Ectodermal cell (in vitro differentiated cells): ENCODE data around the gene FRG2C. TPM values are rescaled to one million over a fixed set of nuclear protein-coding genes. Genes with fewer than 3 reads are reported as not detected.
"Not testable (repeated sequence)": the region's sequence is repeated elsewhere in the genome, so short reads cannot be mapped to it uniquely, and the experiment has no call there.

Source experiments
- H3K27ac ChIP-seq: 2 replicates; pipeline ENCODE4 v1.7.0; 2013; ENCODE audit warnings: mild to moderate bottlenecking, low read depth, low read length; ENCODE audit not compliant: insufficient read depth, poor library complexity, severe bottlenecking
- H3K27me3 ChIP-seq: 2 replicates; pipeline ENCODE4 v1.7.0; 2013; ENCODE audit warnings: mild to moderate bottlenecking, low read length; ENCODE audit not compliant: insufficient read depth, control insufficient read depth, poor library complexity, severe bottlenecking
- H3K36me3 ChIP-seq: one replicate; pipeline ENCODE4 v1.7.0; 2013; ENCODE audit warnings: low read length; ENCODE audit not compliant: control insufficient read depth, insufficient read depth
- H3K4me1 ChIP-seq: one replicate; pipeline ENCODE4 v1.7.0; 2013; ENCODE audit warnings: low read length; ENCODE audit not compliant: control insufficient read depth, insufficient read depth
- H3K4me3 ChIP-seq: 2 replicates; pipeline ENCODE4 v1.7.0; 2013; ENCODE audit warnings: low read depth, low read length, control low read depth; ENCODE audit not compliant: insufficient read depth
- H3K9me3 ChIP-seq: 2 replicates; pipeline ENCODE4 v1.7.0; 2013; ENCODE audit warnings: mild to moderate bottlenecking, low read length, moderate library complexity; ENCODE audit not compliant: control insufficient read depth
- WGBS, 2 experiments: methylation state at CpG; one replicate each; pipeline ENCODE4 v1.1.7; 2013; ENCODE audit warnings: missing lambda C conversion rate in 2 of 2; 5-methylcytosine and 5-hydroxymethylcytosine counted together
- polyA plus RNA-seq, 4 experiments: library from polyadenylated mRNA; stranded (reverse); fragments of 50-300 nt; gene quantifications; one replicate each; pipeline ENCODE4 v1.2.3, GENCODE V29; 2013

The FRG2C gene
- polyA plus RNA-seq (2013, experiment 1 of 4) = not detected
- not detected for polyA plus RNA-seq (2013, experiment 2 of 4)
- polyA plus RNA-seq (2013, experiment 3 of 4) = not detected
- not detected for polyA plus RNA-seq (2013, experiment 4 of 4)

GRCh38 chr3:75664028-75664427 is at the start of gene FRG2C:
FRG2C (plus strand) TSS chr3:75664328; CDS start chr3:75664380, 52 bp downstream.
- H3K36me3 ChIP-seq, H3K27ac ChIP-seq, H3K4me1 ChIP-seq, H3K4me3 ChIP-seq, H3K9me3 ChIP-seq: not testable (repeated sequence)
- WGBS, 2 experiments = 83 to 85% methylated on average over 8 of the region's 9 CpGs
- peaks cover 64% of the 10 kb centered on the region for H3K27me3 ChIP-seq

GRCh38 chr3:75618666-75619305 is 45.3 kb upstream of the FRG2C start:
- H3K27ac ChIP-seq, H3K9me3 ChIP-seq, H3K36me3 ChIP-seq, H3K4me1 ChIP-seq: not testable (repeated sequence)
- H3K4me3 ChIP-seq = peak overlapping the region; percentile 44
- WGBS, 2 experiments = 3 to 7% methylated on average over 43 of the region's 43 CpGs
- peaks cover 23% of the 10 kb centered on the region for H3K27me3 ChIP-seq

- not testable (repeated sequence) for H3K4me1 ChIP-seq, H3K36me3 ChIP-seq, H3K9me3 ChIP-seq, H3K27ac ChIP-seq
- peak overlapping the region; percentile 44 for H3K4me3 ChIP-seq
- WGBS, 2 experiments = 1% methylated on average over 50 to 52 of the region's 52 CpGs
- H3K27me3 ChIP-seq = peaks cover 23% of the 10 kb centered on the region
These were observed 44.6 kb upstream of the FRG2C start for GRCh38 chr3:75619481-75620031.

GRCh38 chr3:75621772-75622171 is 42.4 kb upstream of the FRG2C start:
- H3K9me3 ChIP-seq, H3K4me1 ChIP-seq, H3K36me3 ChIP-seq, H3K4me3 ChIP-seq, H3K27ac ChIP-seq: not testable (repeated sequence)
- peaks cover 23% of the 10 kb centered on the region for H3K27me3 ChIP-seq
- WGBS, 2 experiments = 86 to 87% methylated on average over 10 of the region's 10 CpGs

GRCh38 chr3:75623656-75624055 is 40.5 kb upstream of the FRG2C start:
- peaks cover 20% of the 10 kb centered on the region for H3K27me3 ChIP-seq
- not testable (repeated sequence) for H3K4me1 ChIP-seq, H3K9me3 ChIP-seq, H3K27ac ChIP-seq, H3K4me3 ChIP-seq, H3K36me3 ChIP-seq
- WGBS, 2 experiments = 85 to 88% methylated on average over 11 to 13 of the region's 13 CpGs

- H3K36me3 ChIP-seq, H3K4me1 ChIP-seq, H3K9me3 ChIP-seq, H3K4me3 ChIP-seq, H3K27ac ChIP-seq, H3K27me3 ChIP-seq: not testable (repeated sequence)
- WGBS, 2 experiments = 70 to 95% methylated on average over 2 of the region's 2 CpGs
These were observed 33.1 kb upstream of the FRG2C start for GRCh38 chr3:75630887-75631535.

GRCh38 chr3:75631541-75631940 is 32.6 kb upstream of the FRG2C start:
- no peaks in the 10 kb centered on the region for H3K4me1 ChIP-seq
- no peak overlapping the region for H3K27ac ChIP-seq
- 87 to 89% methylated on average over 4 of the region's 4 CpGs for WGBS, 2 experiments
- no peaks in the 10 kb centered on the region for H3K36me3 ChIP-seq
- H3K9me3 ChIP-seq = no peaks in the 10 kb centered on the region
- no peak overlapping the region for H3K4me3 ChIP-seq
- no peaks in the 10 kb centered on the region for H3K27me3 ChIP-seq

- not testable (repeated sequence) for H3K27ac ChIP-seq, H3K36me3 ChIP-seq, H3K9me3 ChIP-seq, H3K27me3 ChIP-seq, H3K4me3 ChIP-seq, H3K4me1 ChIP-seq
- 91 to 92% methylated on average over 10 of the region's 10 CpGs for WGBS, 2 experiments
These were observed 25.2 kb upstream of the FRG2C start for GRCh38 chr3:75638947-75639346.

GRCh38 chr3:75641107-75641517 is 23.0 kb upstream of the FRG2C start:
- peak overlapping the region; percentile 58 for H3K4me3 ChIP-seq
- H3K27me3 ChIP-seq, H3K36me3 ChIP-seq, H3K27ac ChIP-seq, H3K4me1 ChIP-seq, H3K9me3 ChIP-seq: not testable (repeated sequence)
- 4 to 6% methylated on average over 16 of the region's 16 CpGs for WGBS, 2 experiments

GRCh38 chr3:75643031-75643800 is 20.9 kb upstream of the FRG2C start:
- not testable (repeated sequence) for H3K27ac ChIP-seq, H3K9me3 ChIP-seq, H3K27me3 ChIP-seq, H3K4me1 ChIP-seq, H3K36me3 ChIP-seq, H3K4me3 ChIP-seq
- WGBS, 2 experiments = 24 to 33% methylated on average over 13 to 15 of the region's 20 CpGs
